A673 (cell line): ENCODE measurements around the gene CHD9. TPM values are rescaled to one million over a fixed set of nuclear protein-coding genes. Genes with fewer than 3 reads are reported as not detected.

Experiments
- BruUV-seq: library from RNA; stranded (reverse); fragments of 400-500 nt; replicated peaks from 2 replicates; lab custom pipeline; 2021; lab: Mats Ljungman, UMichigan
- CTCF ChIA-PET: fragments of 300-600 bp; sonication (Branson Sonifier 250); formaldehyde crosslinking; loops from one replicate; lab custom pipeline; 2022; ENCODE audit warnings: antibody characterized with exemption; lab: Charles Lee
- POLR2A ChIA-PET: fragments of 300-600 bp; sonication (Branson Sonifier 250); formaldehyde crosslinking; loops from one replicate; lab custom pipeline; 2022; ENCODE audit warnings: antibody characterized with exemption; ENCODE audit not compliant: low non-redundant PET; lab: Charles Lee
- DNase-seq: peaks from one replicate; pipeline ENCODE4 v3.0.0-alpha.2; 2015; ENCODE audit warnings: low spot score
- H3K27ac ChIP-seq: fragments of 200-600 bp; sonication (generic); 2 replicates; pipeline ENCODE4 v1.5.1; 2016; ENCODE audit warnings: mixed run types, low read depth, mild to moderate bottlenecking, mixed read lengths, antibody characterized with exemption, low read length; ENCODE audit not compliant: poor library complexity, severe bottlenecking
- H3K27me3 ChIP-seq: fragments of 200-600 bp; sonication (generic); replicated peaks from 2 replicates; pipeline ENCODE4 v1.6.1; 2017; ENCODE audit warnings: mixed run types, low read depth, mild to moderate bottlenecking, mixed read lengths, antibody characterized with exemption, low read length; ENCODE audit not compliant: insufficient read depth, poor library complexity
- H3K36me3 ChIP-seq: fragments of 200-600 bp; sonication (generic); 2 replicates; pipeline ENCODE4 v1.6.1; 2016; ENCODE audit warnings: mixed run types, mild to moderate bottlenecking, mixed read lengths, antibody characterized with exemption, low read length; ENCODE audit not compliant: insufficient read depth, poor library complexity, severe bottlenecking
- H3K4me1 ChIP-seq: fragments of 200-600 bp; sonication (generic); 2 replicates; pipeline ENCODE4 v1.6.1; 2017; ENCODE audit warnings: mixed run types, mild to moderate bottlenecking, mixed read lengths, antibody characterized with exemption, low read length; ENCODE audit not compliant: insufficient read depth, poor library complexity, severe bottlenecking
- H3K4me3 ChIP-seq: fragments of 200-600 bp; sonication (generic); 2 replicates; pipeline ENCODE4 v1.5.1; 2016; ENCODE audit warnings: low read depth, mixed run types, mild to moderate bottlenecking, mixed read lengths, low read length; ENCODE audit not compliant: poor library complexity, severe bottlenecking
- H3K9me3 ChIP-seq: fragments of 200-600 bp; sonication (generic); 2 replicates; pipeline ENCODE4 v1.6.1; 2016; ENCODE audit warnings: mixed run types, low read depth, mild to moderate bottlenecking, mixed read lengths, antibody characterized with exemption, low read length; ENCODE audit not compliant: poor library complexity, severe bottlenecking
- EZH2 ChIP-seq: fragments of 200-600 bp; sonication (generic); IDR thresholded peaks from 2 replicates; pipeline ENCODE4 v1.6.1; 2017; ENCODE audit warnings: borderline replicate concordance, low read depth, mild to moderate bottlenecking, mixed read lengths, antibody characterized with exemption, low read length; ENCODE audit not compliant: poor library complexity, severe bottlenecking
- intact Hi-C: fragments of 100-400 bp; cut with micrococcal nuclease; formaldehyde crosslinking; loops from one replicate; pipeline ENCODE4 v1.10.0; 2022; ENCODE audit not compliant: unreplicated experiment
- total RNA-seq: library from RNA; stranded (reverse); gene quantifications from 2 replicates; pipeline ENCODE4 v1.2.3, GENCODE V29; 2021
- TF ChIP-seq, protein P1 (sequence below): fragments of 300-800, 200-600 bp; sonication (generic); conservative IDR thresholded peaks from 2 replicates; pipeline ENCODE4 v1.5.1; 2017; ENCODE audit warnings: low read depth, mild to moderate bottlenecking, antibody characterized with exemption, low read length, moderate library complexity, mixed read lengths

The CHD9 gene
- total RNA-seq, 1 experiment from 2014 or later: 76.8 TPM

DNA sequence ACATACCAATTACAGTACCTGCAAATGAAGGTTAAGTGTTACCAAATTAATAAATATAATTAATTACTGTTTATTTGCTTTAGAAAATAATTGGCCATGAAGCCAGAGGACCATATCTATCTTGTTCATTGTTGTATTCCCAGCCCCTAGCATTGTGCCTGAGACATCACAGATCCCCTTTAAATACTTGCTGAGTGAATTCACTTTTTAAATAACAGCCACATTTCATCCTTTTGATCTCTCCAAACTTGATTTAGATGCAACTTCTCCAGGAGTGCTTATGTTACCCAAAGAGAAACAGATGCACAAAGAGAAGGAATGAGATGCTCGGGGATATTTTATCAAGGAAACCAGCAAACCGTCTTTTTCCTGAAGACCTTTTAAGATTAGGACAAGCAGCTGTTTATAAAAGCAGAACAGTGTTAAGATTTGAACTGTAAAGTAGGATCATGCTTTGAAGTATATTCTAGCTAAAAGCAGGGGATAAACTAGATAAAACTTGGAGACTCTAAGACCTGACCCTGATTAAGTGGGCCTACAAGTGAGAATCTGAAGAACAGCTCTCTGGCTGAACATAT is 66.3 kb downstream of the CHD9 start:
- DNase-seq: no peak
- H3K4me1 ChIP-seq: peaks cover 9% of the 10 kb centered on the region
- no TSS peak for BruUV-seq
- CTCF ChIA-PET: no interaction called here
- H3K36me3 ChIP-seq: no peaks in the 10 kb centered on the region
- intact Hi-C loops: no loop called here
- POLR2A ChIA-PET: no interaction called here
- no peak overlapping the region for H3K4me3 ChIP-seq
- no peak for TF ChIP-seq EZH2
- TF ChIP-seq, protein P1, sequence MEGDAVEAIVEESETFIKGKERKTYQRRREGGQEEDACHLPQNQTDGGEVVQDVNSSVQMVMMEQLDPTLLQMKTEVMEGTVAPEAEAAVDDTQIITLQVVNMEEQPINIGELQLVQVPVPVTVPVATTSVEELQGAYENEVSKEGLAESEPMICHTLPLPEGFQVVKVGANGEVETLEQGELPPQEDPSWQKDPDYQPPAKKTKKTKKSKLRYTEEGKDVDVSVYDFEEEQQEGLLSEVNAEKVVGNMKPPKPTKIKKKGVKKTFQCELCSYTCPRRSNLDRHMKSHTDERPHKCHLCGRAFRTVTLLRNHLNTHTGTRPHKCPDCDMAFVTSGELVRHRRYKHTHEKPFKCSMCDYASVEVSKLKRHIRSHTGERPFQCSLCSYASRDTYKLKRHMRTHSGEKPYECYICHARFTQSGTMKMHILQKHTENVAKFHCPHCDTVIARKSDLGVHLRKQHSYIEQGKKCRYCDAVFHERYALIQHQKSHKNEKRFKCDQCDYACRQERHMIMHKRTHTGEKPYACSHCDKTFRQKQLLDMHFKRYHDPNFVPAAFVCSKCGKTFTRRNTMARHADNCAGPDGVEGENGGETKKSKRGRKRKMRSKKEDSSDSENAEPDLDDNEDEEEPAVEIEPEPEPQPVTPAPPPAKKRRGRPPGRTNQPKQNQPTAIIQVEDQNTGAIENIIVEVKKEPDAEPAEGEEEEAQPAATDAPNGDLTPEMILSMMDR: no peak
- peak overlapping the region; percentile 49 for H3K27ac ChIP-seq
- no peaks in the 10 kb centered on the region for H3K9me3 ChIP-seq
- H3K27me3 ChIP-seq: no peaks in the 10 kb centered on the region

DNA sequence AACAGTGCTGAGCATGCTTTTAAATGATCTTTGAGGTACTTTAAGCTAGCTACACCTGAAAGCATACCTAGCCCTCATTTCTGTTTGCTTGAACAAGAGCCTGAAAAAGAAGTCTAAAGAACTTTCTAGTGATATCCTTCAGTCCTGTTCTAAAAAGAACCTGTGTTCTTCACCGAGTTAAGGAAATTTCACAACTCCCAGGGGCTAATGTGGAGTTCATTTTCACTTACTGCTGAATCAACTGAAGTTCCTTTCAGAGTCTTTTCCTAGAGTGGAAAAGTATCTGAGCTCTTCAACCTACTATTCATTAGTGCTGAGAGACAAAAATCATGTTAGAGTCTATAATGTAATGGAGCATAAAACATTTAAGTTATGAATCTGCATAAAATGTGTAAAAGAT is 66.9 kb downstream of the CHD9 start:
- TF ChIP-seq, protein P1: no peak
- TF ChIP-seq EZH2: no peak
- ChIA-PET CTCF (no interaction called here), POLR2A (no interaction called here)
- DNase-seq: no peak
- H3K9me3 ChIP-seq: no peaks in the 10 kb centered on the region
- H3K4me1 ChIP-seq: peaks cover 9% of the 10 kb centered on the region
- H3K27me3 ChIP-seq: no peaks in the 10 kb centered on the region
- H3K4me3 ChIP-seq: no peak overlapping the region
- peak overlapping the region; percentile 49 for H3K27ac ChIP-seq
- no peaks in the 10 kb centered on the region for H3K36me3 ChIP-seq
- intact Hi-C loops: no loop called here
- BruUV-seq: no TSS peak

DNA sequence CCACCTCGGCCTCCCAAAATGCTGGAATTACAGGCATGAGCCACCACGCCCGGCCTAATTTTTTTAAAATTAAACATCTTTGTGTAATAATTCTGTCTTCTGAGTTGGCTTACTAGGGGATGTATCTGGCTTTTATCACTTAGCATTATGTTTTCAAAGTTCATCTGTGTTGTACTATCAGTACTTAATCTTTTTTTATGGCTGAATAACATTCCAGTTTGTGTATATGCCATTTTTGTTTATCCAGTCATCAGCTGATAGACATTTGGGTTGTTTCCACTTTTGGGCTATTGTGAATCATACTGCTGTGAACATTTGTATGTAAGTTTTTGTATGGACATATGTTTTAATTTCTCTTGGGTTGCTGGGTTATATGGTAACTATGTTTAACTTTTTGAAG is 69.0 kb downstream of the CHD9 start:
- no peak for TF ChIP-seq EZH2
- TF ChIP-seq, protein P1: no peak
- DNase-seq: no peak
- H3K36me3 ChIP-seq: no peaks in the 10 kb centered on the region
- intact Hi-C loops: no loop called here
- ChIA-PET POLR2A (no interaction called here), CTCF (no interaction called here)
- H3K9me3 ChIP-seq: no peaks in the 10 kb centered on the region
- peaks cover 9% of the 10 kb centered on the region for H3K4me1 ChIP-seq
- H3K4me3 ChIP-seq: no peak overlapping the region
- no TSS peak for BruUV-seq
- H3K27ac ChIP-seq: no peak overlapping the region
- no peaks in the 10 kb centered on the region for H3K27me3 ChIP-seq
